ENCODE results near the gene RGS3. TPM values are rescaled to one million over a fixed set of nuclear protein-coding genes. Genes with fewer than 3 reads are reported as not detected.
"Not testable (repeated sequence)": the region's sequence is repeated elsewhere in the genome, so short reads cannot be mapped to it uniquely, and the experiment has no call there.

The RGS3 gene
- total RNA-seq, 2 donors from 2014 or later: 112 to 184 TPM

DNA sequence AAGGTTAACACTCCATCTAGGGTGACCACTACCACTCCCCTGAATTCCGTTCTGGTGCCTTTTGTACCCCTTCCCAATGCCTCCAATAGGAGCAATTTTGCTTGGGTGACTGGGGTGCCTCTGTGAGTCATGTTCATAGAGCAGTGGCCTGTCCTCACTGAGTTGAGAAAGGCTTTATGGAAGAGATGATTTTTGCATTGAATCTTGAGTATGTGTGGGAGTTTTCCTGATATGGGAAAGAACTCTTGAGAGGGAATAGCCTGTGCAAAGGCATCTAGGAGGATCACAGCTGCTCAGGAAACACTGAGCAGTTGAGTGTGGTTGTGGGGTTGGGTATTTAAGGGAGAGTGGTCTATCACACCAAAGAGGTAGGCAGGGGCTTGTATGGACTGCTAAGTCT lies 36.8 kb upstream of the RGS3 start:
- Histone ChIP-seq H3K9me3 (no peaks in the 10 kb centered on the region), H3K27me3 (no peaks in the 10 kb centered on the region), H3K36me3 (no peaks in the 10 kb centered on the region), H3K4me3 (no peak overlapping the region), H3K27ac (no peak overlapping the region), H3K4me1 (no peaks in the 10 kb centered on the region)
- no peak for TF ChIP-seq CTCF (IDR thresholded peaks at IDR 0.05)
- no peak for DNase-seq (ENCODE audit: low spot score)

DNA sequence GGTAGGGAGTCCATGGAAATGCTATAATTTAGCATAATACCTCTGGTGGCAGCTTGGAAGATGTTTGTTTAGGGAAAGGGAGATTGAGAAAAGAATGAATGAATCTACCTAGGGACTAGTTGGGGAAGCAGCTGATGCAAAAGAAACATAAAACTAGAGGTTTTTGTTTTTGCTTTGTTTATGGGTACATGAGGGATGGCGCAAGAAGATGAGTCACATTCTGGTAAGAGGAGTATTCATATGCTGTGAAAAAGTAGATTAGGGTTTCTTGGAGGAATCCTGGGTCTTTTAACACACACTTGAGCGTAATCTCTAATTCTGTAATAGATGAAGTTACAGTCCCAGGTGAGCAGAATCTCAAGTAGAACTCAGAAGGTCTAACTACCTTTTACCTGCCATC lies 35.9 kb upstream of the RGS3 start:
- no peak overlapping the region for H3K4me3 ChIP-seq
- DNase-seq (ENCODE audit: low spot score): no peak

DNA sequence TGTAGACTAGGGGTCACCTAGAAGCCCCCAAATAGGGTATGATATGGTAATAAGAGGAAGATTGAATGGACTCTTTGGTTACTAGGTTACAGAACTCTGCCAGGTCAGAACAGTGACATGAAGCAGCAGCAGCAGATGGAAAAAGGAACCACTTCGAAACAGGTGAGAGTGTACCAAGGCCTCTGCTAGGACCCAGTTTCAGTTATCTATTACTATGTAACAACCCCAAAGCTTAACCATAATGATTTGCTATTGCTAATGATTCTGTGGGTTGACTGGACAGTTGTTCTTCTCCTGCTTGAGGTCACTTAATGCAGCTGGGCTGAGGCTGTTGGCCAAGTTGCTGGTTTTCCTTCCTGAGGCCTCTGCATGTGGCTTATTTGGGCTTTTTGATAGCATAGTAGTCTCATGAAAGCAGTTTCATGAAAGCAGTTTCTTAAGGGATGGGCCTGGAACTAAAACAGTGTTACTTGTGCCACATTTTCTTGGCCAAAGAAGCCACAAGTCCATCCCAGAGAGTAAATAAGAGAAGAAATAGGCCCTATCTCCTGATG lies 35.4 kb upstream of the RGS3 start:
- DNase-seq (ENCODE audit: low spot score): no peak
- H3K9me3 ChIP-seq: no peaks in the 10 kb centered on the region
- no peaks in the 10 kb centered on the region for H3K4me1 ChIP-seq
- no peak for TF ChIP-seq CTCF (IDR thresholded peaks at IDR 0.05)
- H3K36me3 ChIP-seq: no peaks in the 10 kb centered on the region
- no peak overlapping the region for H3K4me3 ChIP-seq
- no peaks in the 10 kb centered on the region for H3K27me3 ChIP-seq
- H3K27ac ChIP-seq: no peak overlapping the region

More for the DNA sequence above, 35.9 kb upstream of the RGS3 start:
- H3K27ac ChIP-seq: no peak overlapping the region
- H3K36me3 ChIP-seq: no peaks in the 10 kb centered on the region
- TF ChIP-seq CTCF (IDR thresholded peaks at IDR 0.05): no peak
- no peaks in the 10 kb centered on the region for H3K27me3 ChIP-seq
- H3K9me3 ChIP-seq: no peaks in the 10 kb centered on the region
- H3K4me1 ChIP-seq: no peaks in the 10 kb centered on the region

- Histone ChIP-seq H3K9me3 (no peaks in the 10 kb centered on the region), H3K4me3 (no peak overlapping the region), H3K4me1 (no peaks in the 10 kb centered on the region), H3K27ac (no peak overlapping the region), H3K36me3 (no peaks in the 10 kb centered on the region), H3K27me3 (no peaks in the 10 kb centered on the region)
- DNase-seq (ENCODE audit: low spot score): no peak
- TF ChIP-seq CTCF (IDR thresholded peaks at IDR 0.05): no peak
Observed at GRCh38 chr9:113431191-113431590, 32.3 kb upstream of the RGS3 start.

DNA sequence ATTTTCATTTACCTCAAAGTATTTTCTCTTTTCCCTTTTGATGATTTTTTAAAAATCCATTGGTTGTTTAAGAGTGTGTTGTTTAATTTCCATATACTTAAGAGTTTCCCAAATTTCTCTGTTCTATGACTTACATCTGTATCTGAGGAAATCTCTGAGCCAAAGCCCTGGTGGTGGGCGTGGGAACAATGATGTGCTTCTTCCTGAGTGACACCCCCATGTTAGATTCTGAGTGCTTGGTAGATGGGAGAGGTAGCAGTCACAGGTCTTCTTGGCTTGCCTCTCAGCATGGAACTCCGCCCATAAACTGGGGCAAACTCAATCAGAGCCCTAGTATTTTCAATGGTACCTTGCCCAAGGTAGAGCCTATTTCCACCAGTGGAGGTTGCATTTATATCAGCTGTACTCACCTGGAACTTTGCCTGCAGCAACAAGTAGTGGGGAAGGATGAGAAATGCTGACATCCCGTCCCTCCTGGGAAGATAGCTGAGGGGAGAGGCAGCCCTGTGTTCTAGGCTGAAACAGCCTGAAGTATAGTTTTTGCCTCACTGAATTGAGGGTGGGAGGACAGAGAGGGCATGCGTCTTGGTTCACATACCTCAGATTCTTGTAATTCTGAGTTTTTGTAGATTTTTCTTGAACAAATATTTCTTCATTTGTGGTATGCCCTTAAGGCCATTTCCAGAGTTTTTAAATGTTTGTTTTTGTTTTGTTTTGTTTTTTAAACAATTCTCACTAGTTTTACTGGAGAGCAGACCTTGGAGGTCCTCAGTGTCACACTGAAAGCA lies 26.6 kb upstream of the RGS3 start:
- H3K27me3 ChIP-seq: no peaks in the 10 kb centered on the region

DNA sequence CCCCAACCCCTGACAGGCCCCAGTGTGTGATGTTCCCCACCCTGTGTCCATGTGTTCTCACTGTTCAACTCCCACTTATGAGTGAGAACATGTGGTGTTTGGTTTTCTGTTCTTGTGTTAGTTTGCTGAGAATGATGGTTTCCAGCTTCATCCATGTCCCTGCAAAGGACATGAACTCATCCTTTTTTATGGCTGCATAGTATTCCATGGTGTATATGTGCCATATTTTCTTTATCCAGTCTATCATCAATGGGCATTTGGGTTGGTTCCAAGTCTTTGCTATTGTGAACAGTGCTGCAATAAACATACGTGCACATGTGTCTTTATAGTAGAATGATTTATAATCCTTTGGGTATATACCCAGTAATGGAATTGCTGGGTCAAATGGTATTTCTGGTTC lies 25.8 kb upstream of the RGS3 start:
- not testable (repeated sequence) for H3K27ac ChIP-seq, H3K4me3 ChIP-seq

More for the DNA sequence above, 26.6 kb upstream of the RGS3 start:
- Histone ChIP-seq H3K4me3 (no peak overlapping the region), H3K9me3 (no peaks in the 10 kb centered on the region), H3K27ac (no peak overlapping the region), H3K4me1 (no peaks in the 10 kb centered on the region), H3K36me3 (no peaks in the 10 kb centered on the region)
- no peak for TF ChIP-seq CTCF (IDR thresholded peaks at IDR 0.05)
- no peak for DNase-seq (ENCODE audit: low spot score)

More for the DNA sequence above, 25.8 kb upstream of the RGS3 start:
- not testable (repeated sequence) for H3K27me3 ChIP-seq; H3K4me1 ChIP-seq; H3K9me3 ChIP-seq; H3K36me3 ChIP-seq; DNase-seq (ENCODE audit: low spot score)
